Measurements from ENCODE around the gene RBM11.

The RBM11 gene

GRCh38 chr21:14243461-14243860 lies 27.5 kb downstream of the RBM11 start:
- no peak overlapping the region for H3K9ac ChIP-seq (ENCODE audit: low read length in 2 of 2)
- H3K9me3 ChIP-seq (ENCODE audit: control insufficient read depth in 2 of 2, low read length in 2 of 2) = no peaks in the 10 kb centered on the region
- no peaks in the 10 kb centered on the region for H3K36me3 ChIP-seq (ENCODE audit: control insufficient read depth in 2 of 2, insufficient read depth in 2 of 2, low read length in 2 of 2)
- H3K4me3 ChIP-seq (ENCODE audit: low read length in 2 of 2) = no peak overlapping the region
- no peaks in the 10 kb centered on the region for H3K4me1 ChIP-seq (ENCODE audit: control insufficient read depth, insufficient read depth, low read length)
- H3K27me3 ChIP-seq (ENCODE audit: control insufficient read depth in 1 of 2, insufficient read depth in 2 of 2, low read length in 2 of 2) = no peaks in the 10 kb centered on the region
- H3K27ac ChIP-seq (ENCODE audit: low read length) = no peak overlapping the region

- no peak overlapping the region for H3K27ac ChIP-seq (ENCODE audit: low read length)
- H3K36me3 ChIP-seq (ENCODE audit: control insufficient read depth in 2 of 2, insufficient read depth in 2 of 2, low read length in 2 of 2) = no peaks in the 10 kb centered on the region
- no peaks in the 10 kb centered on the region for H3K9me3 ChIP-seq (ENCODE audit: control insufficient read depth in 2 of 2, low read length in 2 of 2)
- no peaks in the 10 kb centered on the region for H3K27me3 ChIP-seq (ENCODE audit: control insufficient read depth in 1 of 2, insufficient read depth in 2 of 2, low read length in 2 of 2)
- no peak overlapping the region for H3K4me3 ChIP-seq (ENCODE audit: low read length in 2 of 2)
- no peaks in the 10 kb centered on the region for H3K4me1 ChIP-seq (ENCODE audit: control insufficient read depth, insufficient read depth, low read length)
- no peak overlapping the region for H3K9ac ChIP-seq (ENCODE audit: low read length in 2 of 2)
Measured at GRCh38 chr21:14243874-14244273, 27.9 kb downstream of the RBM11 start.

DNA sequence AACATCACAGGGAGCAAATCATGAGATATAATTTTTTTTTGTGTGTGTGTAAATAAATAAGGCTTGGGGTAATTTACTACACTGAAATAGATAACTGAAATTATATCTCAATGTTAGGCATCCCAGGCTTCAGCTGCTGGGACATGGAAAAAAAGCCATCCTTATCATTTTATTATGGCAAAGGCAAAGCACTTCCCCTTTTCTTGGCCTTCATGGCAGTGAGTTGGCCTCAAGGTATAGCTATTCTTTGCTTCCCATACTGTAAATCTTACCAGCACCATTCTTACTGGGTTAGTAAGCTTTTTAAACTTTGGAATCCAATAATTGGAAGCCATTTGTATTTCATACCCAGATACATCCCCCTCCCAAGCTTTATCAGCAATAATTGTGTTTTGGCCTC lies 29.0 kb downstream of the RBM11 start:
- no peak overlapping the region for H3K27ac ChIP-seq (ENCODE audit: low read length)
- no peaks in the 10 kb centered on the region for H3K4me1 ChIP-seq (ENCODE audit: control insufficient read depth, insufficient read depth, low read length)
- no peak overlapping the region for H3K9ac ChIP-seq (ENCODE audit: low read length in 2 of 2)
- no peaks in the 10 kb centered on the region for H3K27me3 ChIP-seq (ENCODE audit: control insufficient read depth in 1 of 2, insufficient read depth in 2 of 2, low read length in 2 of 2)
- no peaks in the 10 kb centered on the region for H3K9me3 ChIP-seq (ENCODE audit: control insufficient read depth in 2 of 2, low read length in 2 of 2)
- no peaks in the 10 kb centered on the region for H3K36me3 ChIP-seq (ENCODE audit: control insufficient read depth in 2 of 2, insufficient read depth in 2 of 2, low read length in 2 of 2)
- no peak overlapping the region for H3K4me3 ChIP-seq (ENCODE audit: low read length in 2 of 2)

GRCh38 chr21:14245711-14246110 lies 29.8 kb downstream of the RBM11 start:
- Histone ChIP-seq H3K9ac (ENCODE audit: low read length in 2 of 2) (no peak overlapping the region), H3K4me3 (ENCODE audit: low read length in 2 of 2) (no peak overlapping the region), H3K4me1 (ENCODE audit: control insufficient read depth, insufficient read depth, low read length) (no peaks in the 10 kb centered on the region), H3K27ac (ENCODE audit: low read length) (no peak overlapping the region), H3K9me3 (ENCODE audit: control insufficient read depth in 2 of 2, low read length in 2 of 2) (no peaks in the 10 kb centered on the region), H3K36me3 (ENCODE audit: control insufficient read depth in 2 of 2, insufficient read depth in 2 of 2, low read length in 2 of 2) (no peaks in the 10 kb centered on the region), H3K27me3 (ENCODE audit: control insufficient read depth in 1 of 2, insufficient read depth in 2 of 2, low read length in 2 of 2) (no peaks in the 10 kb centered on the region)

- no peaks in the 10 kb centered on the region for H3K9me3 ChIP-seq (ENCODE audit: control insufficient read depth in 2 of 2, low read length in 2 of 2)
- no peak overlapping the region for H3K4me3 ChIP-seq (ENCODE audit: low read length in 2 of 2)
- no peak overlapping the region for H3K9ac ChIP-seq (ENCODE audit: low read length in 2 of 2)
- no peak overlapping the region for H3K27ac ChIP-seq (ENCODE audit: low read length)
- H3K4me1 ChIP-seq (ENCODE audit: control insufficient read depth, insufficient read depth, low read length) = no peaks in the 10 kb centered on the region
- no peaks in the 10 kb centered on the region for H3K36me3 ChIP-seq (ENCODE audit: control insufficient read depth in 2 of 2, insufficient read depth in 2 of 2, low read length in 2 of 2)
- H3K27me3 ChIP-seq (ENCODE audit: control insufficient read depth in 1 of 2, insufficient read depth in 2 of 2, low read length in 2 of 2) = no peaks in the 10 kb centered on the region
Measured at GRCh38 chr21:14251336-14251735, 35.4 kb downstream of the RBM11 start.

DNA sequence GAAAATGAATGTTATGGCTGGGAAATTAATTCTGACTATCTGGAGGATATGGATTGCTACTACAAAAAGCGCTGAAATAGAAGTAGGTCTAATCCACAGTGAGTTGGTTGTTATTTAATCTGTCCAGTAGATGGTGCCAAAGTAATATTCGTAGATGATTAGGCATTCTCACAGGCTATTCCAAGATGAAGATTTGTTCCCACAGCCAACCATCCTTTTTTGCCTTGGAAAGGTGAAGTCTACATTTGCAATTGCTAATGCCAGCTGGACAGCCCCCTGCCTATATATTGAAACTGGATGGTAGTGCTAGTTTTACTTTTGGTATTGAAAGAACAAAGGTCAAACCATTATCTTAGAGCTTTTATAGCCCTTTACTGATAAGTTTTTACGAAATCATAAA lies 43.8 kb downstream of the RBM11 start:
- Histone ChIP-seq H3K27ac (ENCODE audit: low read length) (no peak overlapping the region), H3K9me3 (ENCODE audit: control insufficient read depth in 2 of 2, low read length in 2 of 2) (no peaks in the 10 kb centered on the region), H3K9ac (ENCODE audit: low read length in 2 of 2) (no peak overlapping the region), H3K4me3 (ENCODE audit: low read length in 2 of 2) (no peak overlapping the region), H3K27me3 (ENCODE audit: control insufficient read depth in 1 of 2, insufficient read depth in 2 of 2, low read length in 2 of 2) (no peaks in the 10 kb centered on the region), H3K36me3 (ENCODE audit: control insufficient read depth in 2 of 2, insufficient read depth in 2 of 2, low read length in 2 of 2) (no peaks in the 10 kb centered on the region), H3K4me1 (ENCODE audit: control insufficient read depth, insufficient read depth, low read length) (no peaks in the 10 kb centered on the region)

- no peak overlapping the region for H3K9ac ChIP-seq (ENCODE audit: low read length in 2 of 2)
Measured at GRCh38 chr21:14260174-14260764, 44.3 kb downstream of the RBM11 start.

DNA sequence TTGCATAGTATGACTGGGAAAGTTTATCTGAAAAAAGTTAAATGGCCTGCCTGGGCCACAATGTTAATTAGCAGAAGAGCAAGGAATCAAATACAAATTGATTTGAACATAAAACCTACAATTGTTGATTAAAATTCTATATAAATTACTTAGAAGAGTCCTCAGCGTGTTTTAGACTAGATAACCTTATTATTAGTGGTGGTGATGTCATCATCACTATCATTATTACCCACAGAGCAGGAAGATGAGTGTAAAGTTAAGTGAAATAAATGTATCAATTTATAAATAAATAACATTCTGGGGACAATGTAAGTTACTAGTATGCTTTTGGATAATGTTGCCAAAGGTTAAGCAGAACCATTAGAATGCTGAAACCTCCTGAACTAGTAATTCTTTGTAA lies 46.1 kb downstream of the RBM11 start:
- H3K27me3 ChIP-seq (ENCODE audit: control insufficient read depth in 1 of 2, insufficient read depth in 2 of 2, low read length in 2 of 2) = no peaks in the 10 kb centered on the region
- no peak overlapping the region for H3K27ac ChIP-seq (ENCODE audit: low read length)
- H3K4me3 ChIP-seq (ENCODE audit: low read length in 2 of 2) = no peak overlapping the region
- H3K9ac ChIP-seq (ENCODE audit: low read length in 2 of 2) = no peak overlapping the region
- no peaks in the 10 kb centered on the region for H3K4me1 ChIP-seq (ENCODE audit: control insufficient read depth, insufficient read depth, low read length)
- no peaks in the 10 kb centered on the region for H3K9me3 ChIP-seq (ENCODE audit: control insufficient read depth in 2 of 2, low read length in 2 of 2)
- H3K36me3 ChIP-seq (ENCODE audit: control insufficient read depth in 2 of 2, insufficient read depth in 2 of 2, low read length in 2 of 2) = no peaks in the 10 kb centered on the region

More at GRCh38 chr21:14260174-14260764, 44.3 kb downstream of the RBM11 start:
- Histone ChIP-seq H3K27me3 (ENCODE audit: control insufficient read depth in 1 of 2, insufficient read depth in 2 of 2, low read length in 2 of 2) (no peaks in the 10 kb centered on the region), H3K27ac (ENCODE audit: low read length) (no peak overlapping the region), H3K9me3 (ENCODE audit: control insufficient read depth in 2 of 2, low read length in 2 of 2) (no peaks in the 10 kb centered on the region), H3K4me1 (ENCODE audit: control insufficient read depth, insufficient read depth, low read length) (no peaks in the 10 kb centered on the region), H3K4me3 (ENCODE audit: low read length in 2 of 2) (no peak overlapping the region), H3K36me3 (ENCODE audit: control insufficient read depth in 2 of 2, insufficient read depth in 2 of 2, low read length in 2 of 2) (no peaks in the 10 kb centered on the region)

DNA sequence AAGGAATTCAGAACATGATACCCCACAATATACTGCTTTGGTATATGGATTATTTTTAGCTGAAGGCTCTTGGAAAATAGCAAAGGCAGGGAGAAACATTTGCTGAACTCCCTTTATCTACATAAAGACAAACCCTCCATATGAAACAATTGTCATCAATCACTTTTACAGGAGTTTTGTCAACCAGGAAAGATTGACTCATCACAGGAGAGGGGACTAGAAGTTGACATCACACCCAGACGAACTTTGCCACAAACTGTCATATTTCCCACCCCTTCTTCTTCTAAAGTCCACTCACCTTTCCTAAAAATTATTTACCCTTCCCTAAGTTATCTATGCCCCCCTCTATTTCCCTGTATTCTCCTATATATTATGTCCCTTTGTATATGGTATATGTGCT lies 47.9 kb downstream of the RBM11 start:
- Histone ChIP-seq H3K4me1 (ENCODE audit: control insufficient read depth, insufficient read depth, low read length) (no peaks in the 10 kb centered on the region), H3K9ac (ENCODE audit: low read length in 2 of 2) (no peak overlapping the region)

GRCh38 chr21:14265023-14265422 lies 49.1 kb downstream of the RBM11 start:
- Histone ChIP-seq H3K9me3 (ENCODE audit: control insufficient read depth in 2 of 2, low read length in 2 of 2) (no peaks in the 10 kb centered on the region), H3K27ac (ENCODE audit: low read length) (no peak overlapping the region), H3K4me1 (ENCODE audit: control insufficient read depth, insufficient read depth, low read length) (no peaks in the 10 kb centered on the region), H3K4me3 (ENCODE audit: low read length in 2 of 2) (no peak overlapping the region), H3K36me3 (ENCODE audit: control insufficient read depth in 2 of 2, insufficient read depth in 2 of 2, low read length in 2 of 2) (no peaks in the 10 kb centered on the region), H3K9ac (ENCODE audit: low read length in 2 of 2) (no peak overlapping the region), H3K27me3 (ENCODE audit: control insufficient read depth in 1 of 2, insufficient read depth in 2 of 2, low read length in 2 of 2) (no peaks in the 10 kb centered on the region)

More for the DNA sequence above, 47.9 kb downstream of the RBM11 start:
- no peaks in the 10 kb centered on the region for H3K36me3 ChIP-seq (ENCODE audit: control insufficient read depth in 2 of 2, insufficient read depth in 2 of 2, low read length in 2 of 2)
- no peaks in the 10 kb centered on the region for H3K9me3 ChIP-seq (ENCODE audit: control insufficient read depth in 2 of 2, low read length in 2 of 2)
- H3K27ac ChIP-seq (ENCODE audit: low read length) = no peak overlapping the region
- H3K4me3 ChIP-seq (ENCODE audit: low read length in 2 of 2) = no peak overlapping the region
- no peaks in the 10 kb centered on the region for H3K27me3 ChIP-seq (ENCODE audit: control insufficient read depth in 1 of 2, insufficient read depth in 2 of 2, low read length in 2 of 2)

GRCh38 chr21:14267076-14267475 lies 51.1 kb downstream of the RBM11 start:
- Histone ChIP-seq H3K27ac (ENCODE audit: low read length) (no peak overlapping the region), H3K36me3 (ENCODE audit: control insufficient read depth in 2 of 2, insufficient read depth in 2 of 2, low read length in 2 of 2) (no peaks in the 10 kb centered on the region), H3K9me3 (ENCODE audit: control insufficient read depth in 2 of 2, low read length in 2 of 2) (no peaks in the 10 kb centered on the region), H3K4me3 (ENCODE audit: low read length in 2 of 2) (no peak overlapping the region), H3K9ac (ENCODE audit: low read length in 2 of 2) (no peak overlapping the region), H3K27me3 (ENCODE audit: control insufficient read depth in 1 of 2, insufficient read depth in 2 of 2, low read length in 2 of 2) (peaks cover 0 to 2% of the 10 kb centered on the region in 2 donors), H3K4me1 (ENCODE audit: control insufficient read depth, insufficient read depth, low read length) (no peaks in the 10 kb centered on the region)
